Measurements from ENCODE around the gene MZB1. TPM values are rescaled to one million over a fixed set of nuclear protein-coding genes. Genes with fewer than 3 reads are reported as not detected.

Gene MZB1
- total RNA-seq, 1 donor from 2014 or later: not detected

DNA sequence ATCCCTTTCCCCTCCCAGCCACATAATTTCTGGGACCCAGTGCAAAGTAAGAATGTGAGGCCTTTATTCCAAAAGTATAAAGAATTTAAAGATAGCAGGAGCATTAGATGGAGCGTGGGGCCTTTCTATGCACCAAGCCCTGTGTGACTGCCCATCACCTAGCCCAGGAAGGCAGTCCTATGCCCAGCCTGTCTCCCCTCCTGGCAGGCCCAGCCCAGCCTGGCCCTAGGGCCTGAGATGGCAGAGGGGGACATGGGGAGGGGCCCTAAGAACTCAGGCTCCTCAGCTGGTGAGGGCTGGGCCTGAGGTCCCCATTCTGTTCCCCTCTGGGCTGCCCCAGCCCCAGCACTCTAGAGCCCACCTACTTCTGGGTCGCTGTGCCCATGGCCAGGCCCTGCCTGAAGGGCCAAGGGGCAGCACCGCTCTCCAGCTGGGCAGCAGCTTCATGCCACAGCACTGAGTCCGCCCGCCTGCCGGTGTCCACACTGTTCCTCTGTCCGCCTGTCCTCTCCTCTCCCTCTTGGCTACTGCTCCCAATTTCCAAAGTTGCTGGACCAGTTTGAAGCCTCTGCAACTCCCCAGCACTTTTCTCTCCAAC is 5.6 kb downstream of the MZB1 start:
- peak overlapping the region; percentile 80 for H3K27ac ChIP-seq
- no peak overlapping the region for H3K4me3 ChIP-seq
- H3K36me3 ChIP-seq: no peaks in the 10 kb centered on the region
- TF ChIP-seq, protein P1, sequence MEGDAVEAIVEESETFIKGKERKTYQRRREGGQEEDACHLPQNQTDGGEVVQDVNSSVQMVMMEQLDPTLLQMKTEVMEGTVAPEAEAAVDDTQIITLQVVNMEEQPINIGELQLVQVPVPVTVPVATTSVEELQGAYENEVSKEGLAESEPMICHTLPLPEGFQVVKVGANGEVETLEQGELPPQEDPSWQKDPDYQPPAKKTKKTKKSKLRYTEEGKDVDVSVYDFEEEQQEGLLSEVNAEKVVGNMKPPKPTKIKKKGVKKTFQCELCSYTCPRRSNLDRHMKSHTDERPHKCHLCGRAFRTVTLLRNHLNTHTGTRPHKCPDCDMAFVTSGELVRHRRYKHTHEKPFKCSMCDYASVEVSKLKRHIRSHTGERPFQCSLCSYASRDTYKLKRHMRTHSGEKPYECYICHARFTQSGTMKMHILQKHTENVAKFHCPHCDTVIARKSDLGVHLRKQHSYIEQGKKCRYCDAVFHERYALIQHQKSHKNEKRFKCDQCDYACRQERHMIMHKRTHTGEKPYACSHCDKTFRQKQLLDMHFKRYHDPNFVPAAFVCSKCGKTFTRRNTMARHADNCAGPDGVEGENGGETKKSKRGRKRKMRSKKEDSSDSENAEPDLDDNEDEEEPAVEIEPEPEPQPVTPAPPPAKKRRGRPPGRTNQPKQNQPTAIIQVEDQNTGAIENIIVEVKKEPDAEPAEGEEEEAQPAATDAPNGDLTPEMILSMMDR (IDR thresholded peaks at IDR 0.05): no peak
- TF ChIP-seq POLR2AphosphoS5 (IDR thresholded peaks at IDR 0.05; ENCODE audit: insufficient read depth in 1 of 2, low read depth in 1 of 2) (no peak), POLR2A (IDR thresholded peaks at IDR 0.05) (no peak)
- no peaks in the 10 kb centered on the region for H3K27me3 ChIP-seq
- no peaks in the 10 kb centered on the region for H3K9me3 ChIP-seq
- H3K4me1 ChIP-seq: peaks cover 38% of the 10 kb centered on the region
- DNase-seq (ENCODE audit: extremely low spot score in 2 of 2): peak in 1 of 2 donors; percentile 84
- intact Hi-C loops (cut with DNase I): no loop called here

DNA sequence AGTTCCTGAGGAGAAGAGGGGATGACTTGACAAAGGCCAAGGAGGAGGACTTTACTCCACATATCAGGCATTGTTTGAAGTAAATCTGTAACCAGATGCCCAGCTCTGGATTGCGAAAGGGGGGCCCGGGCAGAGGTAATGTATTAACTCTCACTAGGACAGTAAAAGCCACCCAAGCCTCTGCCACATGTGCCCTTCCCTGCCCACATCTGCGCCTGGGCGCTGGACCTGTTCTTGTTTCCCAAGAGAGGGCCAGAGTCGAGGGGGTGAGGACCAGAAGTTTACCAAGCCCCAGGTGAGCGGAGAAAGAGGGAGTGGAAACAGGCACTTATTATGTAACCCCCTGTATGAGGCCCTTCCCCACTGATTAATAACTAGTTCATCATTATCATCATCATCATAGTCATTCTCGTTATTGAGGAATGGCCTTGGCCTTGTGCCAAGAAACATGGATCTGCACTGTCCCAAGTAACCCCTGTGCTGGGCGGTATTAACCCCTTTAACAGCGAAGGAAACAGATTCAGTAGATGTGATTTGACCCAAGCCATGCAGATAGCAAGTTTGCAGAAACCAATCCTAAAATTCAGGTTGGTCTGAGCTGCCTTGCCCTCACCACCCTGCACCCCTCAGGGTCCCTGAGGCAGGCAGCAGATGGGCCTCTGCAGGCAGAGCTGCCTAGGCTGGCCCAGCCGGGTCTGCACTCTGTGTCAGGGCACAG is 6.3 kb downstream of the MZB1 start, which contains the start of gene SLC23A1:
Gene SLC23A1, minus strand, starts transcription at position 23 of the 718 bp plus-strand sequence. CDS start 44 bp downstream, outside the sequence.
- Histone ChIP-seq H3K4me1 (peaks cover 36% of the 10 kb centered on the region), H3K36me3 (no peaks in the 10 kb centered on the region), H3K27me3 (no peaks in the 10 kb centered on the region), H3K9me3 (no peaks in the 10 kb centered on the region), H3K4me3 (no peak within 1 kb of the TSS), H3K27ac (peak within 1 kb of the TSS; percentile 80)
- DNase-seq (ENCODE audit: extremely low spot score in 2 of 2): no peak
- intact Hi-C loops (cut with DNase I): no loop called here
- TF ChIP-seq POLR2AphosphoS5 (IDR thresholded peaks at IDR 0.05; ENCODE audit: insufficient read depth in 1 of 2, low read depth in 1 of 2) (no peak), POLR2A (IDR thresholded peaks at IDR 0.05) (no peak)
- TF ChIP-seq, protein P1 (IDR thresholded peaks at IDR 0.05): no peak

DNA sequence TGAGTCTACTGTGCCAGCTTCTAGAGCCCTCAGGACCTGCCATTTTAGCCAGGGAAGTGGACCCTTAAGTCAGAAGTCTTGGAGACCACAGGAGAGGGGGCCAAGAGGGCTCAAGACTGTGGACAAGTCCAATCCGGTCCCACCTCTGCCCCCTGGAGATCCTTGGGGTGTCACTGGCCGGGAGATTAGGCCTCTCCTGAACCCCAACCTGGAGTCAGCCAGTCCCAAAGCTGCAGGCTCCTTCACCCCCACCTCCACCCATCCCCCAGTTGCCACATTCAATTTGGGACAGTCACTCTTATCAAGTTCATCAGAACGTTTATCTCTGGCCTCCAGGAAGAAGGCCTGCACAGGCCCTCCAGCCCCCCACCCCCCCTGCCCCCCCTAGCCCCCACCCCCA is 6.9 kb downstream of the MZB1 start:
- intact Hi-C loops (cut with DNase I): no loop called here
- no peak overlapping the region for H3K27ac ChIP-seq
- no peak for DNase-seq (ENCODE audit: extremely low spot score in 2 of 2)
- H3K4me1 ChIP-seq: peaks cover 29% of the 10 kb centered on the region
- H3K9me3 ChIP-seq: no peaks in the 10 kb centered on the region
- no peaks in the 10 kb centered on the region for H3K36me3 ChIP-seq
- no peak for TF ChIP-seq POLR2A (IDR thresholded peaks at IDR 0.05)
- H3K27me3 ChIP-seq: no peaks in the 10 kb centered on the region
- no peak overlapping the region for H3K4me3 ChIP-seq

DNA sequence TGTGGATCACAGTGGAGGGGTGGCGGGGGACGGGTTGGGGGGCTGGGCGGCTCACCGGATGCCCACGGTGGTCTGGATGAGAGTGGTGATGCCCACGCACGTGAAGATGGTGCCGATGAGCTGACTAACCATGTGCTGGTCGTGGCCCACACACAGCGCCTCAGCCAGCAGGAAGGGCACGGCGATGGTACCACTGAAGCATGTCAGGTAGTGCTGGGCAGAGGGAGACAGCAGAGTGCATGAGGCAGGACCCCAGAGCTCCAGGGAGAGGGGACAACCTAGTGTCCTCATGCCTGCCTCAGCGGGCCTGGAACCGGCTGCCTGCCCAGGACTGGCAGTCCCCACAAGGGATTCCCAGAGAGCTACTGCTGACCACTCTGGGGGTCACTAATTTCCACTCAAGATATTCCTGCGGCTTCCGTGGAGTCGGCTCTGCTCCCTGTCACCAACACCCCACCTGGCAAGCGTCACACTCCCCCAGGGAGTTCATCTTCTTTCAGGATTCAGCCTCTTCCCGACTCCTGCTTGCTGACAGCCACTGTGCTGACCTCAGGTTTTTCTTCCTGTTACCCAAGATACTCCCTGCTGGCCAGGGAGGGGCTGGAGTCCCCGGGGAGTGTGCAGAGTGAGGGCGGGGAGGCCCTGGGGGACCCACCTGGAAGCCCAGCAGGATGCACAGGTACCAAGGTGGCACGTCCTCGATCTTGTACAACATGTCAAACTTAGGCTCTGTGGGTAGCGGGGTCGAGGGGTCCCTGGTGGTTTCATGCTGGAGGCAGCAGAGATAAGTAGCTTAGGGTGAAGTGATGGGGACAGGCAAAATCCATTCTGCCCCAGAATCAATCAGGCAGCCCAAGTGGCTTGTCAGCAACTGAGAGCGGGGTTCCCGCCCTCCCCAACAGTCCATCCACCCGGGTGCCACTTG is 7.6 kb downstream of the MZB1 start:
- Histone ChIP-seq H3K27me3 (no peaks in the 10 kb centered on the region), H3K4me3 (no peak overlapping the region), H3K27ac (no peak overlapping the region), H3K4me1 (peaks cover 25% of the 10 kb centered on the region), H3K36me3 (no peaks in the 10 kb centered on the region), H3K9me3 (no peaks in the 10 kb centered on the region)
- DNase-seq (ENCODE audit: extremely low spot score in 2 of 2): peak in 1 of 2 donors; percentile 85
- TF ChIP-seq POLR2AphosphoS5 (IDR thresholded peaks at IDR 0.05; ENCODE audit: insufficient read depth in 1 of 2, low read depth in 1 of 2): no peak
- TF ChIP-seq, protein P1 (IDR thresholded peaks at IDR 0.05): no peak
- TF ChIP-seq POLR2A (IDR thresholded peaks at IDR 0.05): no peak
- intact Hi-C loops (cut with DNase I): no loop called here

DNA sequence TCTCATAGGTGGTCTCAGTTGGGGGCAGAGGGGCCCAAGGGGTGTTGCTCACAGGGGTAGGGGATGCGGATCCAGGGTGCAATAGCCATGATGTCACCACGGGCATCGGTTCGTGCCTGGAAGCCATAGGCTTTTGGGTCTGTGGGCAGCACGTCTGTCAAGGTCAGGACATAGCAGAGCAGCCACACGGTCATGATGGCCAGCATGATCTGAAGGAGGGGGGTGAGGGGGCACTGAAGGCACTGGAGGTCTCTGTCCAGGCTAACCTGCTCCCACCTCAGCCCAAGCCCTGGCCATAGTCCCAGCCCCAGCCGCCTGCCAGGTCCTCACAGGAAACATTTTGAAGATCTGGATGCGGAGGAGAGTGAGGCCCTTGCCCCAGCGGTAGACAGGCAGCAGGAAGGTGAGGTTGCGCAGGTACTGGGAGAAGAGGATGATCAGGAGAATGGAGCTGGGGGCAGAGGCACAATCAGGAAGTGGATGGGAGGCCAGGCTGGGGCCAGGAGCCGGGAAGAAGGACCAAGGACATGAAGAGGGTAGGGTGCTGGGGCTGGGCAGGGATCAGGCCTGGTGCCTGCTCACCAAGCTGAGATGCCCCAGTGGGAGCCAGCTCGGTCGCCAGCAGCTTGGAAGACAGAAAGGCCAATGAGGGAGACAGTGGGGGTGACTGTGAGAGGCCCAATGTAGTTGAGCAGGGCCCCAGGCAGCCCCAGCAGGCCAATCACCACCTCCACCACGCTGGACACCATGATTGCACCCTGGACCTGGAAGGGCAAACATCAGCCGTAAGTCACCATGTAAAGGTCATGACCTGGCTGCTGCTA is 9.9 kb downstream of the MZB1 start:
- no peak for DNase-seq (ENCODE audit: extremely low spot score in 2 of 2)
- Histone ChIP-seq H3K4me3 (no peak overlapping the region), H3K27ac (no peak overlapping the region), H3K36me3 (no peaks in the 10 kb centered on the region), H3K9me3 (no peaks in the 10 kb centered on the region), H3K4me1 (peaks cover 13% of the 10 kb centered on the region), H3K27me3 (no peaks in the 10 kb centered on the region)
- intact Hi-C loops (cut with DNase I): no loop called here
- TF ChIP-seq, protein P1 (IDR thresholded peaks at IDR 0.05): no peak
- TF ChIP-seq POLR2AphosphoS5 (IDR thresholded peaks at IDR 0.05; ENCODE audit: insufficient read depth in 1 of 2, low read depth in 1 of 2) (no peak), POLR2A (IDR thresholded peaks at IDR 0.05) (no peak)

All from vagina (tissue), 2 donors.